Measurements from ENCODE around the gene GPR65. TPM values are rescaled to one million over a fixed set of nuclear protein-coding genes. Genes with fewer than 3 reads are reported as not detected.

Gene GPR65
- total RNA-seq, 1 donor from 2014 or later, result not detected

- DNase-seq (ENCODE audit: extremely low spot score, unreplicated experiment), result no peak
- H3K27me3 Mint-ChIP-seq (ENCODE audit: unreplicated experiment), result no peaks in the 10 kb centered on the region
- no peak for TF ChIP-seq CTCF (IDR thresholded peaks at IDR 0.05)
- no peak overlapping the region for H3K4me3 Mint-ChIP-seq (ENCODE audit: unreplicated experiment)
- H3K36me3 Mint-ChIP-seq (ENCODE audit: unreplicated experiment), result no peaks in the 10 kb centered on the region
- no peaks in the 10 kb centered on the region for H3K4me1 Mint-ChIP-seq (ENCODE audit: unreplicated experiment)
- no peaks in the 10 kb centered on the region for H3K9me3 Mint-ChIP-seq (ENCODE audit: unreplicated experiment)
- no peak overlapping the region for H3K27ac Mint-ChIP-seq (ENCODE audit: unreplicated experiment)
Measured at GRCh38 chr14:88034076-88034475, 29.1 kb downstream of the GPR65 start.

- Mint-ChIP-seq H3K4me3 (ENCODE audit: unreplicated experiment) (no peak overlapping the region), H3K4me1 (ENCODE audit: unreplicated experiment) (no peaks in the 10 kb centered on the region), H3K36me3 (ENCODE audit: unreplicated experiment) (no peaks in the 10 kb centered on the region), H3K27ac (ENCODE audit: unreplicated experiment) (no peak overlapping the region), H3K9me3 (ENCODE audit: unreplicated experiment) (no peaks in the 10 kb centered on the region), H3K27me3 (ENCODE audit: unreplicated experiment) (no peaks in the 10 kb centered on the region)
- TF ChIP-seq CTCF (IDR thresholded peaks at IDR 0.05), result no peak
- no peak for DNase-seq (ENCODE audit: extremely low spot score, unreplicated experiment)
Measured at GRCh38 chr14:88036422-88036821, 31.5 kb downstream of the GPR65 start.

- no peak for DNase-seq (ENCODE audit: extremely low spot score, unreplicated experiment)
- no peak for TF ChIP-seq CTCF (IDR thresholded peaks at IDR 0.05)
- Mint-ChIP-seq H3K4me1 (ENCODE audit: unreplicated experiment) (no peaks in the 10 kb centered on the region), H3K36me3 (ENCODE audit: unreplicated experiment) (no peaks in the 10 kb centered on the region), H3K9me3 (ENCODE audit: unreplicated experiment) (no peaks in the 10 kb centered on the region), H3K27me3 (ENCODE audit: unreplicated experiment) (no peaks in the 10 kb centered on the region), H3K4me3 (ENCODE audit: unreplicated experiment) (no peak overlapping the region), H3K27ac (ENCODE audit: unreplicated experiment) (no peak overlapping the region)
Measured at GRCh38 chr14:88037325-88037724, 32.4 kb downstream of the GPR65 start.

GRCh38 chr14:88039197-88039596 is 34.3 kb downstream of the GPR65 start:
- Mint-ChIP-seq H3K4me3 (ENCODE audit: unreplicated experiment) (no peak overlapping the region), H3K36me3 (ENCODE audit: unreplicated experiment) (no peaks in the 10 kb centered on the region), H3K27ac (ENCODE audit: unreplicated experiment) (no peak overlapping the region), H3K27me3 (ENCODE audit: unreplicated experiment) (no peaks in the 10 kb centered on the region), H3K9me3 (ENCODE audit: unreplicated experiment) (no peaks in the 10 kb centered on the region), H3K4me1 (ENCODE audit: unreplicated experiment) (no peaks in the 10 kb centered on the region)
- no peak for DNase-seq (ENCODE audit: extremely low spot score, unreplicated experiment)
- TF ChIP-seq CTCF (IDR thresholded peaks at IDR 0.05), result no peak

- DNase-seq (ENCODE audit: extremely low spot score, unreplicated experiment), result no peak
- Mint-ChIP-seq H3K4me1 (ENCODE audit: unreplicated experiment) (no peaks in the 10 kb centered on the region), H3K9me3 (ENCODE audit: unreplicated experiment) (no peaks in the 10 kb centered on the region), H3K36me3 (ENCODE audit: unreplicated experiment) (no peaks in the 10 kb centered on the region), H3K27ac (ENCODE audit: unreplicated experiment) (no peak overlapping the region), H3K27me3 (ENCODE audit: unreplicated experiment) (no peaks in the 10 kb centered on the region), H3K4me3 (ENCODE audit: unreplicated experiment) (no peak overlapping the region)
- TF ChIP-seq CTCF (IDR thresholded peaks at IDR 0.05), result no peak
Measured at GRCh38 chr14:88040146-88040545, 35.2 kb downstream of the GPR65 start.

All from osteocyte (in vitro differentiated cells).